NCI-H345 treated with DMSO at 0.1 percent for 48 hours (cell line): ENCODE results near the gene RNU6-7.

Experiments
- DNase-seq: peaks from one replicate; lab custom pipeline; 2025; ENCODE audit not compliant: unreplicated experiment; lab: John Stamatoyannopoulos, UW

The RNU6-7 gene

GRCh38 chr14:32201816-32202490 is at the start of gene RNU6-7:
Gene RNU6-7 (plus strand): TSS chr14:32202045.
- peak; percentile 79 for DNase-seq

- DNase-seq, result no peak
Measured at GRCh38 chr14:32166029-32166428, 35.8 kb upstream of the RNU6-7 start.

DNA sequence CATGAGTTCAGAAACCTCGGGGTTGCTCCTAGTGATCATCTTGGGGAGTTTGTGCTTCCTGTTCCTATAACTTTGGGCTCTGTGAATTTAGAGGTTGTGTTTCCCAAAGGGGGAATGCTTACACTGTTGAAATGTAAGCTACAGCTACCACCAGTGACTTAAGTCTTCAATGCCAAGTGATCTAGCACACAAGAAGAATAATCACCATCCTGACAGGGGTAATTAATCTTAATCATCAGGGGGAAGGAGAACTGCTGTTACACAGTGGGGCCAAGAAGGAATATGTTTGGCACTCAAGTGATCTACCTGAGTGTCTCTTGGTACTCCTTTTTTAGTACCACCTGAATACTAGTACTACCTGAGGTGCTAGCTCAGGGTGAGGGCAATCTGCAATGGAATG is 34.9 kb upstream of the RNU6-7 start:
- DNase-seq, result no peak

DNA sequence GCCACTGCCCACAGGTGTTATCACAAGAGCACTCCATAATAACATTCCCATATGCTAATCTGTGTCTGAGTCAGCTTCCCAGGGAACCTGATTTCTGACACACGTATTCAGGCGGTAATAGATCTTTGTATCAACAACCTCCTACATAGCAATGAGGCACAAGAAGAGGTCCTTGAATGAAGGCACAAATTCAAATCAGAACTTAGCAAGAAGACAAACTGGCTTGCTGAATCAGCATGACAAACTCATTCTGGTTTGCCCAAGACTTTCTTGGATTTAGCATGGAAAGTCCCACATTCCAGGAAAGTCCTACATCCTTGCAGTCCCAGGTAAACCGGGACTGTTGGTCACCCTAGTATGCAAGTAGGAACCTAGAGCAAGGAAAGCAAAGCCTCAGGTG is 33.9 kb upstream of the RNU6-7 start:
- no peak for DNase-seq

DNA sequence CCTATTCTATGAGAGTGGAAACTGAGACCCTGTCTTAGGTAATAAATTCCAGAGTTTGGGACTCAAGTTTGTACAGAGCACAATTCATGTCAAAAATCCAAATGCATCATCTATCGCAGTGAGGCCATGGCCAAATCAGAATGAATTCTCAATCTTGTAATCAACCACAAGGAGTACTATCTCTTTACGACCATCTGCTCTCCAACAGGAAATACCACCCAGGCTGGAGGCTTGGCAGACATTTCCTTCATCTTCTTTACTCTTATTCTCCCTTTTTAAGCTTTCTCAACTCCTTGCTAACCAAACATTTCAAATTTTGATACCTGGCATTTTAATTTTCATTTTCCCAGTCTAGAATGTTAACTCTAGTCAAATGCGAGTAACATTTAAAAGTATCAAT is 32.7 kb upstream of the RNU6-7 start:
- no peak for DNase-seq

DNA sequence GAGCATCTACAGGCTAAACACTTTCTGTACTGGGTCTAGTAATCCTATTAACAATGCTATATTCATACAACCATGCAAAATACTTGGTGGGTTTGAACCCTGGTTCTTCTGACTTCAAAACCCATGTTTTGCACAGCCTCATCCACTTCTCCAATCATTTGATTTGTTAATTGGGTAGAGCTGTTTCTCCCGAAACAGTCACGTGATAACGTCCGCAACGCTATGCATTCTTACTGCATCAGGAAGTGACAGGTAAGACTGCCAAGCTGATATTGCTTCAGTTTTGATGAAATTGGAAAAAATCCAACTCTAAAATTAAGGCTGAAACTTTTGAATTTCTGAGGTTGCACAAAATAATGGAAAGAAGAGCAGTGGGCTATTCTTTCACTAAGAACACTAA is 30.4 kb upstream of the RNU6-7 start:
- DNase-seq, result no peak

- DNase-seq, result no peak
Measured at GRCh38 chr14:32183151-32184058, 18.4 kb upstream of the RNU6-7 start.

DNA sequence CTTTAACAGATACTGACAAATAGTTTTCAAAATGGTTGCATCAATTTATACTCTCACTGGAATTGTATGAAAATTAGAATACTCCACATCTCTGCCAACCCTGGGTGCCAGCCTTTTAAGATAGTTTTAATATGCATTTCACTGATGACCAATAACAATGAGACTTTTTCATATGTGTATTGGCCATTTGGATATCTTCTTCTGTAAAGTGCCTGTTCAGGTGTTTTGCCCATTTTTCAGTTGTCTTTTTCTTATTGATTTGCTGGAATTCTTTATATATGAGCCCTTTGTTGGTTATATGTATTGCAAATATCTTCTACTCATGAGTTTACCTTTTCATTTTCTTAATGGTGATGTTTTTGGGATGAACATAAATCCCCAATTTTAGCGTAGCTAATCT is 16.7 kb upstream of the RNU6-7 start:
- no peak for DNase-seq

GRCh38 chr14:32186248-32186647 is 15.6 kb upstream of the RNU6-7 start:
- DNase-seq, result no peak

DNA sequence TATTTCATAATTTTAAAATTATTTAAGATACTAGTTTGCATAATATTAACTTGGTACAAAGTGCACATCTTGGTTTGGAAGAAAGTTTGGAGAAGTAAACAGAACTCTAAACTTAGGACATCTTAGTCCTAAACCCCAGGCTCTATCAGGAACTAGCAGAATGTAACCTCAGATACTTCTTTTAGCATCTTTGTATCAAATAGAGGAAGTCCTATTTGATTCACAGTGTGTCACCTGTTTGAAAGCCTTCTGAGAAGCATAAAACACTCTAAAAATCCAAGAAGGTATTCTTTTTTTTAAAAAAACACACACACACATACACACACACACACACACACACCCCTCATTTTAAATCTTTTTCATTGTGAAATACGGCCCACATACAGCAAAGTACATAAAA is 12.0 kb upstream of the RNU6-7 start:
- DNase-seq, result no peak

- no peak for DNase-seq
Measured at GRCh38 chr14:32190673-32191072, 11.2 kb upstream of the RNU6-7 start.

GRCh38 chr14:32192712-32193373 is 9.0 kb upstream of the RNU6-7 start:
- DNase-seq, result no peak

GRCh38 chr14:32193532-32193931 is 8.3 kb upstream of the RNU6-7 start:
- no peak for DNase-seq

GRCh38 chr14:32195636-32196035 is 6.2 kb upstream of the RNU6-7 start:
- no peak for DNase-seq

DNA sequence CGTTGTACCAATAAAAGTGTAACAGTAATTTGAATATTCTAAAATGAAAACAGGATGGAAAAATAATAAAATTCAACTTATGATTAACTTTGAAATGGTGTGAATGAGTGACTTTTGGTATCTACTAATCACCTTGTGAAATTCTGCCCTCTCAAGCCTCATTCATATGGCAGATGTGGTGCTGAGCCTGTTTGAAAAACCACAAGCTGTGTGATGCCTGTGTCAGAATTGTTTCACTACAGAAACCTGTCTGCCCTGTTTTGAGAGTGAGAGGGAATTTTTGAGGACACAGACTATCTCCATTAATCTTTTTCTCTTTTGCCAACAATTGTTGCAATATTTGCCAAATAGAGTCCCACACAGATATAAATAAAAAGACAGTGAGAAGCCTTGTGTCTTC is 3.9 kb upstream of the RNU6-7 start:
- no peak for DNase-seq

DNA sequence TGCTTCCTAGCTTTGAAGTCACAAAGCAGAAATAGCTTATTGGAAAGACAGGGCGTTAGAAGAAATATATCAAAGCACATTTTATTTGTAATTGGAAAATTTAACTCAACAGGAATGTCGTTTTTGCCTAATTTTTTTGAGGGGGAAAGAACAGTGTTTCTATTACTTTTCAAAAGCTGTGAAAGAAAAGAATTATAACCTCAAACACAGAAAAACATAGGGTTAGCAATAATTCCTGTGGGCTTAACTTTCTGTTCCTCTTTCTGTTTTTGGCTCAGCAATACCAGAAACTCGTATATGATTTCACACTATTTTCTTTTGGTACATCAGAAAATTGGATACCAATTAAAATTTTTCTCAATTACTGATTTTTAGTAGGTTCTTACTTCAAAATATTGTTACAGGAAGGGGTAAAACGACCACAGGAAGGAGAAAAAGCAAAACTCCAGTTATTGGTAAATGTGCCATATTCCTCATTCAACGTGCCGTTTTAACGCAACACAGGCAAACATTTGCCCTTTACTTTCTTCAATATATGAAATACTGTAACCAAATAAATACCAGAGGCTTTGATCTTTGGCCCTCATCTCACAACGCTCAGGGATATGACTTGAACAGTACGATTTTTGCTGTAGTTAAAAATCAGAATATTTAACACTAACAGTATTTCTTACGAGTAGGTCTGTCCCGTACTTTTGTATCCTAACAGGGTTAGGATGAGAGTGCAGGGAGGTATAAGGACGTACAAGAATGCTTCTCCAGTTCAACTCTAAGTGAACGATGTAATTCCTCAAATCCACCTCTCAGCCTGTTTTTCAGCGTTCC is 1.3 kb upstream of the RNU6-7 start:
- no peak for DNase-seq

GRCh38 chr14:32201193-32201815 is 541 bp upstream of the RNU6-7 start:
- DNase-seq, result peak; percentile 92

- peak; percentile 79 for DNase-seq
Measured at GRCh38 chr14:32202491-32202997, 699 bp downstream of the RNU6-7 start.

DNA sequence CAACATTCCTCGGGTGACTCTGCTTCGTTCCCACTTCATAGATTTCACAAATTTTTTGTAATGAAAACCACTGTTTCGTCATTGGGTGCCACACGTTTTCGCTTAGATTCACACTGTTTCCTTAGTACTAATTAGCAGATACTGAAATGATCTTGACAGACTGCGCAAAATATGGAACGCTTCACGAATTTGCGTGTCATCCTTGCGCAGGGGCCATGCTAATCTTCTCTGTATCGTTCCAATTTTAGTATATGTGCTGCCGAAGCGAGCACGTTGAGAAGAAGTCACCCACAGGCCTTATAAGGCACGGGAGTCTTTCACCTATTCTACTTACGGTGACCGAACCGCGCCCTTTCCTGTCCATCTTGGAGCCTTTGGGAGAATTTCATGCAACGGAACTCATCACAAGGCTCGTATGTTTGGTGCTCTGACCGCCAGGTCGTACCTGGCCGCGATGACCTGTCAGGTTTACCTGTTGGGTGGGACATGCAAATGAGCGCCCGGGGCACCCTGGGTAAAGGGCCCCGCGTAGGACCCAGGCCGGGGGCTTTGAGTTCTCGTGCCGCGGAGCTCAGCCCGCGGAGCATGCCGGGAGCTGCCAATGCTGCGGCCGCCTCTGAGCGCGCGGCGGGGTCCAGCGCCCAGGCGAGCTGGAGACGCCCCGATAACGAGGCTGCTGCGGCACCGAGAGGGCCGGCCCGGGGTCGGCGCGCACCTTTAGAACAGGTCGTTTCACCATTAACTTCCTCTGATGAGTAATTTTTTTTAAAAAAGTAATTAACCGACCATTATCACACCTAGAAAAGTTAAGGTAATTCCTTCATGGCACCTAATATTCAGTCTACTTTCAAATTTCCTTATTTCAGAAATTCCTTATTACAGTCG is 1.4 kb downstream of the RNU6-7 start, which contains the start of gene RNU6-8:
Gene RNU6-8 (minus strand): TSS at position 272 of the 885 bp plus-strand sequence.
- DNase-seq, result peak; percentile 81
